Bronchial epithelial cell (primary cell): ENCODE data around the gene MAP1LC3C. TPM values are rescaled to one million over a fixed set of nuclear protein-coding genes. Genes with fewer than 3 reads are reported as not detected.
A peak's percentile ranks its signal among the peaks of the same experiment; 100 is the strongest.

Experiments
- DNase-seq: peaks from one replicate; pipeline ENCODE4 v3.0.0-alpha.2; 2010; ENCODE audit warnings: low read depth
- FAIRE-seq: peaks from 2 replicates; lab custom pipeline; 2011; peaks lifted over from hg19 to GRCh38; lab: Jason Lieb, UNC
- H3K27me3 ChIP-seq: 2 replicates; pipeline ENCODE4 v1.5.1; 2011; ENCODE audit warnings: low read length; ENCODE audit not compliant: control insufficient read depth, insufficient read depth
- H3K36me3 ChIP-seq: 2 replicates; pipeline ENCODE4 v1.5.1; 2011; ENCODE audit warnings: low read length; ENCODE audit not compliant: control insufficient read depth, insufficient read depth
- H3K4me3 ChIP-seq: 2 replicates; pipeline ENCODE4 v1.5.1; 2011; ENCODE audit warnings: mild to moderate bottlenecking, low read depth, low read length, control low read depth
- CTCF ChIP-seq: IDR thresholded peaks from 2 replicates; pipeline ENCODE4 v1.5.1; 2011; ENCODE audit warnings: mild to moderate bottlenecking, moderate library complexity, low read length, control low read depth, inconsistent platforms; ENCODE audit not compliant: insufficient read depth, severe bottlenecking
- total RNA-seq: library from RNA; depleted of rRNA; stranded (reverse); fragments of >200 nt; gene quantifications from 2 replicates; pipeline ENCODE4 v1.2.1, GENCODE V29; 2014

The MAP1LC3C gene
- not detected in 2 replicates for total RNA-seq

GRCh38 chr1:241999026-241999425, at the start of gene MAP1LC3C:
Gene MAP1LC3C, minus strand, starts transcription at chr1:241999098. Its CDS starts 90 bp downstream, at chr1:241999008.
- TF ChIP-seq CTCF = no peak
- H3K4me3 ChIP-seq = no peak within 1 kb of the TSS
- no peaks in the 10 kb centered on the region for H3K36me3 ChIP-seq
- no peak for FAIRE-seq
- no peak for DNase-seq
- H3K27me3 ChIP-seq = no peaks in the 10 kb centered on the region

- no peak for TF ChIP-seq CTCF
- Histone ChIP-seq H3K4me3 (no peak overlapping the region), H3K27me3 (no peaks in the 10 kb centered on the region), H3K36me3 (no peaks in the 10 kb centered on the region)
- FAIRE-seq (no peak), DNase-seq (peak; percentile 8)
Observed at GRCh38 chr1:242043165-242043564, 44.3 kb upstream of the MAP1LC3C start.

- no peak for FAIRE-seq
- Histone ChIP-seq H3K4me3 (no peak overlapping the region), H3K36me3 (no peaks in the 10 kb centered on the region), H3K27me3 (no peaks in the 10 kb centered on the region)
- DNase-seq = no peak
- TF ChIP-seq CTCF = no peak
Observed at GRCh38 chr1:242034392-242034791, 35.5 kb upstream of the MAP1LC3C start.

GRCh38 chr1:242033447-242033846, 34.5 kb upstream of the MAP1LC3C start:
- DNase-seq (no peak), FAIRE-seq (no peak)
- H3K36me3 ChIP-seq = no peaks in the 10 kb centered on the region
- no peak overlapping the region for H3K4me3 ChIP-seq
- no peaks in the 10 kb centered on the region for H3K27me3 ChIP-seq
- no peak for TF ChIP-seq CTCF

- FAIRE-seq (no peak), DNase-seq (peak; percentile 51)
- H3K4me3 ChIP-seq = no peak overlapping the region
- no peak for TF ChIP-seq CTCF
- no peaks in the 10 kb centered on the region for H3K27me3 ChIP-seq
- H3K36me3 ChIP-seq = no peaks in the 10 kb centered on the region
Observed at GRCh38 chr1:242030071-242030470, 31.2 kb upstream of the MAP1LC3C start.

- no peak for TF ChIP-seq CTCF
- no peak for DNase-seq
- Histone ChIP-seq H3K27me3 (no peaks in the 10 kb centered on the region), H3K4me3 (no peak overlapping the region), H3K36me3 (no peaks in the 10 kb centered on the region)
- FAIRE-seq = no peak
Observed at GRCh38 chr1:242025681-242026080, 26.8 kb upstream of the MAP1LC3C start.
